Sigmoid colon (tissue), 7 donors: Measurements from ENCODE around the gene POLE2. TPM values are rescaled to one million over a fixed set of nuclear protein-coding genes. Genes with fewer than 3 reads are reported as not detected.

ENCODE experiments used
- DNase-seq: peaks from one replicate; pipeline ENCODE4 v3.0.0-alpha.2; 2019
- H3K27ac ChIP-seq, 4 donors: fragments of 200-600 bp; sonication (generic); one replicate each; pipeline ENCODE4 v1.5.1; 2016 to 2019; ENCODE audit warnings: mild to moderate bottlenecking in 1 of 4
- H3K27me3 ChIP-seq, 3 donors: fragments of 200-600 bp; sonication (generic); one replicate each; pipeline ENCODE4 v1.5.1; 2019; ENCODE audit warnings: mild to moderate bottlenecking in 1 of 3
- H3K36me3 ChIP-seq, 4 donors: fragments of 200-600 bp; sonication (generic); one replicate each; pipeline ENCODE4 v1.5.1; 2016 to 2019
- H3K4me1 ChIP-seq, 4 donors: fragments of 200-600 bp; sonication (generic); one replicate each; pipeline ENCODE4 v1.5.1; 2017 to 2019
- H3K4me3 ChIP-seq, 4 donors: fragments of 200-600 bp; sonication (generic); one replicate each; pipeline ENCODE4 v1.5.1; 2017 to 2019; ENCODE audit warnings: mild to moderate bottlenecking in 2 of 4, moderate library complexity in 1 of 4
- H3K9me3 ChIP-seq, 4 donors: fragments of 200-600 bp in 3 of 4; sonication (generic) in 3 of 4; one replicate each; pipeline versions ENCODE4 v1.5.1 to v1.6.1; 2013 to 2019
- CTCF ChIP-seq, 4 experiments: fragments of 450-650 bp in 3 of 4; fragments of 200-600 bp in 1 of 4; IDR thresholded peaks; one replicate each; pipeline ENCODE4 v1.5.1; 2016 to 2019; ENCODE audit warnings: antibody characterized with exemption in 4 of 4, mild to moderate bottlenecking in 3 of 4, moderate library complexity in 2 of 4
- EP300 ChIP-seq, 4 donors: sonication (generic); formaldehyde crosslinking; IDR thresholded peaks; one replicate each; pipeline ENCODE4 v1.6.1; 2017; ENCODE audit warnings: antibody characterized with exemption in 4 of 4
- POLR2A ChIP-seq, 2 donors: fragments of 450-650 bp; IDR thresholded peaks; one replicate each; pipeline ENCODE4 v1.6.1; 2016; ENCODE audit warnings: antibody characterized with exemption in 2 of 2, mild to moderate bottlenecking in 2 of 2, moderate library complexity in 2 of 2
- POLR2AphosphoS5 ChIP-seq, 4 donors: sonication (generic); formaldehyde crosslinking; IDR thresholded peaks; one replicate each; pipeline ENCODE4 v1.6.1; 2017; ENCODE audit warnings: antibody characterized with exemption in 4 of 4
- WGBS, 2 donors: extraction: QIAGEN DNeasy Blood & Tissue Kit; methylation state at CpG; one replicate each; pipeline ENCODE4 v1.1.7; 2013; 5-methylcytosine and 5-hydroxymethylcytosine counted together
- intact Hi-C: fragments of 100-400 bp; cut with DNase I; formaldehyde crosslinking; loops from one replicate; pipeline ENCODE4 v1.15.1; 2023
- polyA plus RNA-seq, 3 donors: library from polyadenylated mRNA; stranded (reverse); fragments of 200-250 nt; gene quantifications; one replicate each; pipeline ENCODE4 v1.2.3, GENCODE V29; 2013
- small RNA-seq, 3 donors: library from RNA; depleted of rRNA; stranded (forward); fragments of <200 nt; gene quantifications; one replicate each; pipeline ENCODE3, GENCODE V24; 2016
- total RNA-seq, 4 donors: library from RNA; depleted of rRNA; stranded (reverse); fragments of >200 nt; gene quantifications; one replicate each; pipeline ENCODE4 v1.1.0, GENCODE V29; 2016
- donor health status: healthy with polysubstance abuse.
- donor health status: Bipolar disorder and iron deficiency.
- donor health status: healthy.

POLE2 gene
- total and polyA plus RNA-seq, 7 donors = 1.4 to 6.9 (median 3.1) TPM; not detected in 1

GRCh38 chr14:49598485-49599300 is 89.3 kb downstream of the POLE2 start, which contains the start of gene LRR1:
Gene LRR1 (plus strand): TSS chr14:49598940. CDS start chr14:49599021, 81 bp downstream.
- Histone ChIP-seq H3K4me1 (peaks cover 0 to 15% (median 4%) of the 10 kb centered on the region in 4 donors), H3K4me3 (peak within 1 kb of the TSS; percentile 77 to 94 (median 85)), H3K27ac (peak within 1 kb of the TSS; percentile 93 to 98 (median 96)), H3K9me3 (no peaks in the 10 kb centered on the region), H3K36me3 (no peaks in the 10 kb centered on the region), H3K27me3 (no peaks in the 10 kb centered on the region)
- TF ChIP-seq CTCF (IDR thresholded peaks at IDR 0.05) = no peak
- no peak for TF ChIP-seq EP300 (IDR thresholded peaks at IDR 0.05)
- peak; percentile 28 to 39 for TF ChIP-seq POLR2A (IDR thresholded peaks at IDR 0.05)
- peak; percentile 26 to 65 (median 58) for TF ChIP-seq POLR2AphosphoS5 (IDR thresholded peaks at IDR 0.05)
- 0% methylated on average over 77 of the region's 77 CpGs for WGBS, 2 donors
- intact Hi-C loops = loop anchor here (1.0 kb wide), 2 partner anchors 12 to 22 kb away; partner anchors contain the start of genes MGAT2, RPL36AL and RPS29
- DNase-seq = peak; percentile 89

DNA sequence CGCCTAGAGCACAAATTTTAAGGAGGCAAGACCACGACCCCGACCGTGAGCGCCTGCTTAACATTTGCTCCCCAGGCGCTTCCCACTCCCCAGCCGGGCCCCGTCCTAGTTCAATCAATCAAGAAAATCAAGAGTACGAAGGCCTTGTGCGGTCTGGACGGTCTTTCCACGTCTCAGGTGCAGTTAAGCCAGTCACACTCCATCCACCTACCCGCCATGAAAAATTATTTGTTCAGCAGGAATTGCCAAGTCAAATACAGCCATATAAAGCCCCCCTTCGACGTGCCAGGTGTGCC is 89.9 kb downstream of the POLE2 start:
- Histone ChIP-seq H3K27me3 (no peaks in the 10 kb centered on the region), H3K4me1 (peaks cover 0 to 15% (median 4%) of the 10 kb centered on the region in 4 donors), H3K9me3 (no peaks in the 10 kb centered on the region), H3K36me3 (no peaks in the 10 kb centered on the region), H3K27ac (peak overlapping the region; percentile 93 to 98 (median 96)), H3K4me3 (peak overlapping the region; percentile 77 to 94 (median 85))
- intact Hi-C loops = loop anchor here (1.0 kb wide), 2 partner anchors 12 to 22 kb away; partner anchors contain the start of genes MGAT2, RPL36AL and RPS29
- WGBS, 2 donors = 0% methylated on average over 15 of the region's 15 CpGs
- no peak for TF ChIP-seq POLR2AphosphoS5 (IDR thresholded peaks at IDR 0.05)
- TF ChIP-seq EP300 (IDR thresholded peaks at IDR 0.05) = no peak
- TF ChIP-seq CTCF (IDR thresholded peaks at IDR 0.05) = no peak
- TF ChIP-seq POLR2A (IDR thresholded peaks at IDR 0.05) = no peak
- DNase-seq = no peak

DNA sequence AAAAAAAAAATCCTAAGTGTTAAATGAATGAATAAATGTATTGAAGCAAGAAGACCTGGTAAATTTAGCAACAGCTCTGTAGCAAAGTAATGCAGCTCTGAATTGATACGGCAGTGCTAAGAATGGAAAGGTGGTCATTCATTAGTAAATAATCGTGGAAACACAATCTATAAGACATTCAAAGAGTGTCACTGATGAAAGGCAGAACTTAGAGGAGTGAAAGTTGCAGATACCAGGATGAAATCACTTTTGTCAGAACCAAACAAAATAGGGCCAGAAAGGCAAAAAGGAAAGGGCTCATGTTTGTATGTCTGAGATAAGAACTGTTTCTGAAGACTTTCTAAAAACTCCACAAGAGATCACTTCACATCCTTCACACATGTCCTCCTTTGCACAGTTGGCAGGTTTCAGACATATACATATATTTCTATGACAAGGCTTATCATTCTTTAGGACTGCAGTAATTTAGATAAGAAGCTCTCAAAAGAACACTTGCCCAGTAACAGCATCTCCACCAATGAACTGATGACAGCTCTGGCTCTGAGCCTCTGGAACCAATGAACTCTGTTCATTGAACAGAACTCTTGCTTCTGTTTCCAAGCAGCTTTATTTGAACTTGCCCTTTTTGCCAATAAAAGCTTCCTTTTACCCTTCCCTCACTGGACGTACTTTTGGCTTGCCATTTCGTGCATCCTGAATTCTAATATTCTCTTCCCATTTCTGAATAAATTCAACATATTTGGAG is 93.5 kb downstream of the POLE2 start:
- Histone ChIP-seq H3K4me1 (peaks cover 0 to 9% (median 4%) of the 10 kb centered on the region in 4 donors), H3K36me3 (no peaks in the 10 kb centered on the region), H3K27ac (no peak overlapping the region), H3K27me3 (no peaks in the 10 kb centered on the region), H3K9me3 (no peaks in the 10 kb centered on the region), H3K4me3 (no peak overlapping the region)
- intact Hi-C loops = no loop called here
- TF ChIP-seq CTCF (IDR thresholded peaks at IDR 0.05) (no peak), POLR2AphosphoS5 (IDR thresholded peaks at IDR 0.05) (no peak), EP300 (IDR thresholded peaks at IDR 0.05) (no peak), POLR2A (IDR thresholded peaks at IDR 0.05) (no peak)
- WGBS, 2 donors = 12 to 34% methylated on average over 4 of the region's 4 CpGs
- no peak for DNase-seq

Small RNA genes lying within 50 kb of the gene (small RNA-seq; reads per million reads assigned to genes)
- gene AL139099.3 = 0 reads per million in 3 donors
- gene RNU6ATAC30P = 0 reads per million in 3 donors

Other genes with a start within 250 kb of the POLE2 start
- gene RPS29, start 101.8 kb downstream of the POLE2 start, total RNA-seq = over 10,000 TPM in 2 of 4 donors, 1,000 to 10,000 TPM in 2; 3,416 to 22,215 (median 11,134) TPM
- gene RPS29, start 101.8 kb downstream of the POLE2 start, polyA plus RNA-seq = 1,000 to 10,000 TPM; 2,343 to 9,810 (median 5,800) TPM
- gene LRR1, start 89.3 kb downstream of the POLE2 start, total RNA-seq = 1 to 10 TPM; 6.8 to 9.7 (median 8.2) TPM
- 10 to 100 TPM; 19.2 to 21.3 (median 20.1) TPM for gene LRR1, start 89.3 kb downstream of the POLE2 start, polyA plus RNA-seq
- 100 to 1,000 TPM; 183 to 446 (median 295) TPM for gene RPL36AL, start 67.6 kb downstream of the POLE2 start, total RNA-seq
- 100 to 1,000 TPM; 527 to 799 (median 731) TPM for gene RPL36AL, start 67.6 kb downstream of the POLE2 start, polyA plus RNA-seq
- gene MGAT2, start 67.4 kb downstream of the POLE2 start, total RNA-seq = 10 to 100 TPM; 17.7 to 18.8 (median 17.9) TPM
- 10 to 100 TPM; 15.6 to 26.9 (median 20.3) TPM for gene MGAT2, start 67.4 kb downstream of the POLE2 start, polyA plus RNA-seq
- 10 to 100 TPM in 2 of 4 donors, 1 to 10 TPM in 2; 3.3 to 12.7 (median 10.6) TPM for gene DNAAF2, start 53.0 kb downstream of the POLE2 start, total RNA-seq
- 10 to 100 TPM in 1 of 3 donors, 1 to 10 TPM in 2; 6.3 to 10.9 (median 9.6) TPM for gene DNAAF2, start 53.0 kb downstream of the POLE2 start, polyA plus RNA-seq
- gene KLHDC1, start 4.9 kb upstream of the POLE2 start, total RNA-seq = 10 to 100 TPM; 11.4 to 19.1 (median 13.6) TPM
- 1 to 10 TPM in 2 of 3 donors, under 1 TPM in 1; 0.46 to 1.2 (median 1.1) TPM for gene KLHDC1, start 4.9 kb upstream of the POLE2 start, polyA plus RNA-seq
- 100 to 1,000 TPM in 2 of 4 donors, 10 to 100 TPM in 2; 80.9 to 111 (median 96.4) TPM for gene KLHDC2, start 79.9 kb upstream of the POLE2 start, total RNA-seq
- 10 to 100 TPM; 37.4 to 65.5 (median 63.8) TPM for gene KLHDC2, start 79.9 kb upstream of the POLE2 start, polyA plus RNA-seq
- 100 to 1,000 TPM in 1 of 4 donors, 10 to 100 TPM in 3; 73.7 to 121 (median 79.0) TPM for gene NEMF, start 164.6 kb upstream of the POLE2 start, total RNA-seq
- gene NEMF, start 164.6 kb upstream of the POLE2 start, polyA plus RNA-seq = 10 to 100 TPM; 18.0 to 25.0 (median 21.6) TPM
- gene ARF6, start 204.9 kb upstream of the POLE2 start, total RNA-seq = 10 to 100 TPM; 33.8 to 45.6 (median 39.4) TPM
- gene ARF6, start 204.9 kb upstream of the POLE2 start, polyA plus RNA-seq = 100 to 1,000 TPM in 1 of 3 donors, 10 to 100 TPM in 2; 81.9 to 117 (median 90.7) TPM